Measurements from ENCODE around the gene PRUNE2.
"Not testable (repeated sequence)": the region's sequence is repeated elsewhere in the genome, so short reads cannot be mapped to it uniquely, and the experiment has no call there.

The PRUNE2 gene

GRCh38 chr9:76868897-76869296 is 37.0 kb downstream of the PRUNE2 start:
- H3K27me3 Mint-ChIP-seq: peaks cover 3% of the 10 kb centered on the region
- H3K36me3 Mint-ChIP-seq: no peaks in the 10 kb centered on the region
- peaks cover 2% of the 10 kb centered on the region for H3K4me1 Mint-ChIP-seq
- no peak overlapping the region for H3K4me3 Mint-ChIP-seq
- H3K9me3 Mint-ChIP-seq: no peaks in the 10 kb centered on the region
- H3K27ac Mint-ChIP-seq: no peak overlapping the region
- DNase-seq (ENCODE audit: low spot score in 2 of 2) (no peak), ATAC-seq (ENCODE audit: low read depth) (no peak)

DNA sequence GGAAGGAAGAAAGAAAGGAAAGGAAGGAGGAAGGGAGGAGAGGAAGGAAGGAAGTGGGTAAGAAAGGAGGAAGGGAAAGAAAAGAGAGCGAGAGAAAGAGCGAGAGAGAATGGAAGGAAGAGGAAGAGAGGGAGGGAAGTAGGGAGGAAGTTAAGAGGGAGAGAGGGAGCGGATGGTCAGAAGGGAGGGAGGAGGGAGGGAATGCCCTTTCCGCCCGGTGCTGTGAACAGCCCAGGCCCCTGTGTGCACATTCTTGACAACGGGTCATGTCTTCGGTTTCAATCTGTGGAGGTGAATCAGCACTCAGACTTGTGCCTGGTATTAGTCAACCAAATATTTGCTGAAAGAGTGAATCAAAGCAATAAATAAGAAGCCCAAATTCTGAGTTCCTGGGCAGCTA is 39.2 kb downstream of the PRUNE2 start:
- Mint-ChIP-seq H3K9me3 (no peaks in the 10 kb centered on the region), H3K36me3 (no peaks in the 10 kb centered on the region), H3K27me3 (peaks cover 2% of the 10 kb centered on the region), H3K4me1 (peaks cover 2% of the 10 kb centered on the region), H3K4me3 (no peak overlapping the region), H3K27ac (no peak overlapping the region)
- no peak for DNase-seq (ENCODE audit: low spot score in 2 of 2)
- ATAC-seq (ENCODE audit: low read depth): no peak

GRCh38 chr9:76863832-76864231 is 42.1 kb downstream of the PRUNE2 start:
- H3K4me1 Mint-ChIP-seq: peaks cover 2% of the 10 kb centered on the region

DNA sequence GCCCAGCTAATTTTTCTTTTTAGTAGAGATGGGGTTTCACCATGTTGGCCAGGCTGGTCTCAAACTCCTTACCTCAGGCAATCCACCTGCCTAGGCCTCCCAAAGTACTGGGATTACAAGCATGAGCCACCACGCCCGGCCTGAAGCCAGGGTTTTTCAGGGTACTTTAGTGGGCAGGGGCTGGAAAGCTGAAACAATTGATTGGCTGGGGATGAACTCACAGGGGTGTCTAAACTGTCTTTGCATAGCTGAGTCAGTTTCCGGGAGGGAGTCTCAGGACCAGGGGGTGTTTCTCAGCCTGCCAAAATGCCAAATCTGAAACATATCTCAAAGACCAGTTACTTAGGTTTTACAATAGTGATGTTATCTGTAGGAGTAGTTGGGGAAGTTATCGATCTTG is 46.1 kb downstream of the PRUNE2 start:
- Mint-ChIP-seq H3K4me3 (no peak overlapping the region), H3K27me3 (peaks cover 4% of the 10 kb centered on the region), H3K36me3 (no peaks in the 10 kb centered on the region), H3K4me1 (no peaks in the 10 kb centered on the region), H3K27ac (no peak overlapping the region), H3K9me3 (peaks cover 6% of the 10 kb centered on the region)
- DNase-seq (ENCODE audit: low spot score in 2 of 2) (no peak), ATAC-seq (ENCODE audit: low read depth) (no peak)

More at GRCh38 chr9:76863832-76864231, 42.1 kb downstream of the PRUNE2 start:
- H3K27me3 Mint-ChIP-seq: no peaks in the 10 kb centered on the region
- ATAC-seq (ENCODE audit: low read depth): no peak
- no peaks in the 10 kb centered on the region for H3K36me3 Mint-ChIP-seq
- no peaks in the 10 kb centered on the region for H3K9me3 Mint-ChIP-seq
- H3K27ac Mint-ChIP-seq: no peak overlapping the region
- H3K4me3 Mint-ChIP-seq: no peak overlapping the region
- DNase-seq (ENCODE audit: low spot score in 2 of 2): no peak

DNA sequence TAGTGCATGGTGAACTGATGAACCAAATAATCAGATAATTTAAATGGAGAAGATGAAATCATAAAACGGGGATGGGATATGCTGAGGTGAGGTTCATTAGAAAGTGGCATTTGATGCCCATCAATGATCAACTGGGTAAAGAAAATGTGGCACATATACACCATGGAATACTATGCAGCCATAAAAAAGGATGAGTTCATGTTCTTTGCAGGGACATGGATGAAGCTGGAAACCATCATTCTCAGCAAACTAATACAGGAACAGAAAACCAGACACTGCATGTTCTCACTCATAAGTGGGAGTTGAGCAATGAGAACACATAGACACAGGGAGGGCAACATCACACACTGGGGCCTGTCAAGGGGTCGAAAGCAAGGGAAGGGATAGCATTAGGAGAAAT is 47.7 kb downstream of the PRUNE2 start:
- not testable (repeated sequence) for DNase-seq (ENCODE audit: low spot score in 2 of 2); ATAC-seq (ENCODE audit: low read depth); H3K27me3 Mint-ChIP-seq; H3K4me1 Mint-ChIP-seq; H3K36me3 Mint-ChIP-seq; H3K4me3 Mint-ChIP-seq; H3K27ac Mint-ChIP-seq; H3K9me3 Mint-ChIP-seq

GRCh38 chr9:76856016-76856415 is 49.9 kb downstream of the PRUNE2 start:
- no peak for DNase-seq (ENCODE audit: low spot score in 2 of 2)
- Mint-ChIP-seq H3K27me3 (peaks cover 4% of the 10 kb centered on the region), H3K27ac (no peak overlapping the region), H3K36me3 (no peaks in the 10 kb centered on the region), H3K4me1 (no peaks in the 10 kb centered on the region), H3K9me3 (peaks cover 6% of the 10 kb centered on the region), H3K4me3 (no peak overlapping the region)
- no peak for ATAC-seq (ENCODE audit: low read depth)

- Mint-ChIP-seq H3K4me3 (no peak overlapping the region), H3K36me3 (no peaks in the 10 kb centered on the region), H3K27ac (no peak overlapping the region), H3K27me3 (peaks cover 4% of the 10 kb centered on the region), H3K9me3 (peaks cover 6% of the 10 kb centered on the region), H3K4me1 (no peaks in the 10 kb centered on the region)
- no peak for DNase-seq (ENCODE audit: low spot score in 2 of 2)
- ATAC-seq (ENCODE audit: low read depth): no peak
These were observed 50.9 kb downstream of the PRUNE2 start for GRCh38 chr9:76855015-76855414.

DNA sequence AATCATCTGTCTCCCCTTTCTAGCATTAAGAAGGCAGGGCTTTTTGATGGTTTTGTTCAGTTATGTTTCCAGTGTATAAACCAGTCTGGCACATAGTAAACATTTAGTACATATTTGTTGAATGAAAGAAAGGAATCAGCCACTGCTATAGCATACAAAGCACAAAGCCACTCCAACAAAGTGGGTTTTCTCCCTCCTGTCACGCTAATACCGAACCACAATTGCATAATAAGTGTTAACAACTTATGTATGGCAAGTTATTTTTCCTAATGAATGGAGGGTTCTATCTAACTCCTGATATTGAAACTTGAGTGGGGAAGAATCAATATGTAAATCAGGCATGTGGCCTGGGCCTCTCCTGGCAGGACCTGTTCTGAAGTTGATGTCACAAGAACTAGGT is 53.9 kb downstream of the PRUNE2 start:
- ATAC-seq (ENCODE audit: low read depth) (no peak), DNase-seq (ENCODE audit: low spot score in 2 of 2) (no peak)
- Mint-ChIP-seq H3K27ac (no peak overlapping the region), H3K4me3 (no peak overlapping the region), H3K9me3 (no peaks in the 10 kb centered on the region), H3K27me3 (peaks cover 1% of the 10 kb centered on the region), H3K4me1 (no peaks in the 10 kb centered on the region), H3K36me3 (no peaks in the 10 kb centered on the region)

DNA sequence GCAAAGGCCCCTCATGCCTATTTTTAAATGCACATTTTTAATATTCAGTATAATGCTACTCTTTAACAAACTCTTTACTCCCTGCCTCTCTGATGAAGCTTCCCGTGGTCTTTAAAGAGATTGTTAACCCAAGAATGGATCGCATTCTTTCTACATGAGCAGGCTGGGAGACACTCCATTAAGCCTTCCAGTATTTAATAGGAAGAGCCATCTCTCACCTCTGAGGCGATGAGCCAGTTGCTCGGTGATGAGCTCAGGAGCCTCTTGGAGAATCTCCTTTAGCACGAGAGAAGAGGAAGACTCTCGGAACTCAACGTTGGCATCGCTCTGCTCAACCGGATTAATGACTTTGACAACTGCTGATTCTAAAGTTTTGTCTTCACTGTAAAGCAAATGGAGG is 59.6 kb downstream of the PRUNE2 start:
- ATAC-seq (ENCODE audit: low read depth) (no peak), DNase-seq (ENCODE audit: low spot score in 2 of 2) (no peak)

DNA sequence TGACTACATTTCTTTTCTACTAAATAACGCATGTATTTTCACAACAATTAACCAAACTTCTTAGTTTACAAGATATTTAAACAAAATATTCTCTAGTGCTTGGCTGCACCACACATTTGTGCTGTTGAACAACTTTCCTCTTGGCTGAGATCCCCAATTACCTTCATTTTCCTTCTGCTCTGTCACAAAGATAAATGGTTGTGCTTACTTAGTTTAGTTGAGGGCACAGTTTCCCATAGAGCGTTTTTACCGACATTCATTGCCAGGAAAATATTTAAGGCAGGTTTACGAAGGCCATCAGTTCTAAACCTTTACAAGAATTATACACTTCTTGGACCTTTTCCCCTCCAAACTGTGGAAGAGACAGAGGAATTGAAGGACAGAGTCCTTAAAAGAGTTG is 60.7 kb downstream of the PRUNE2 start:
- no peaks in the 10 kb centered on the region for H3K36me3 Mint-ChIP-seq
- H3K27me3 Mint-ChIP-seq: no peaks in the 10 kb centered on the region
- no peak for DNase-seq (ENCODE audit: low spot score in 2 of 2)
- no peaks in the 10 kb centered on the region for H3K4me1 Mint-ChIP-seq
- H3K4me3 Mint-ChIP-seq: no peak overlapping the region
- no peak for ATAC-seq (ENCODE audit: low read depth)
- peaks cover 2% of the 10 kb centered on the region for H3K9me3 Mint-ChIP-seq
- no peak overlapping the region for H3K27ac Mint-ChIP-seq

More for the DNA sequence above, 59.6 kb downstream of the PRUNE2 start:
- Mint-ChIP-seq H3K27me3 (no peaks in the 10 kb centered on the region), H3K4me3 (no peak overlapping the region), H3K36me3 (no peaks in the 10 kb centered on the region), H3K27ac (no peak overlapping the region), H3K9me3 (peaks cover 2% of the 10 kb centered on the region), H3K4me1 (no peaks in the 10 kb centered on the region)

DNA sequence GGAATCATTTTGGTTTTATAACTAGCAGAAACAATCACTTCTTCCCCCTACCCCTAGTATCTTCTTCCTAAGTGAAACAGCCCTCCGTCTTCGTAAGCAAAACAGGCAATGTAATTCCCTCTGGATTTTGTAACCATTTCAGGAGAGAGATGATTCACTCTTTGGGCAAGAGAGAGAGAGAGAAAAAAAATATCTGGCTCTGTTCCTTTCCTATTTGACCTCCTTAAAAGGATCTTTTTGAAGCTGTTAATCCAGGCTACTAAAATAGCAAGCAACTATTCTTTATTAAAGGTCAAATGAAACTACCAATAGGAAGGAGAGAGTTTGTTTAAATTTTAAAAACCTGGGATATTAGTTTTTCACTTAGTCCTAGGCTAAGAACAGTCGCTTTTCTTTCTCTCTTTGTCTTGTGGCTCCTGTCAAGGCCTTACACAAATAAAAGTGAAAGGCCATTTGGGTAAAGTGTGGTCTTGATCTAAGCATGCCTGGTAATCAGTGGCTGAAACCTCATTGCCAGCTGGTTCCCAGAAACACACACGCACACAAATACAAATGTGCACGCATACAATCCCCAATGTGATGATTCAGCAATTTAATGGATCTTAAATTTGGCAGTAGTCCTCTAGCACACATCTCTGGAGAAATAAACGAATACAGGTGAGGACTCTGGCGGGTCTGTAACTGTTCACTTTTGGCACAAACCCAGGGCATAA is 70.2 kb downstream of the PRUNE2 start:
- ATAC-seq (ENCODE audit: low read depth): no peak
- no peak overlapping the region for H3K27ac Mint-ChIP-seq
- no peak overlapping the region for H3K4me3 Mint-ChIP-seq

GRCh38 chr9:76828447-76828846 is 77.5 kb downstream of the PRUNE2 start:
- H3K4me3 Mint-ChIP-seq: no peak overlapping the region
- peaks cover 2% of the 10 kb centered on the region for H3K36me3 Mint-ChIP-seq
- H3K27me3 Mint-ChIP-seq: peaks cover 7% of the 10 kb centered on the region
- no peak for DNase-seq (ENCODE audit: low spot score in 2 of 2)
- ATAC-seq (ENCODE audit: low read depth): no peak
- no peaks in the 10 kb centered on the region for H3K4me1 Mint-ChIP-seq
- peaks cover 5% of the 10 kb centered on the region for H3K9me3 Mint-ChIP-seq
- H3K27ac Mint-ChIP-seq: no peak overlapping the region

More for the DNA sequence above, 70.2 kb downstream of the PRUNE2 start:
- DNase-seq (ENCODE audit: low spot score in 2 of 2): no peak
- Mint-ChIP-seq H3K27me3 (peaks cover 1% of the 10 kb centered on the region), H3K9me3 (peaks cover 2% of the 10 kb centered on the region), H3K36me3 (no peaks in the 10 kb centered on the region), H3K4me1 (no peaks in the 10 kb centered on the region)

- peaks cover 2% of the 10 kb centered on the region for H3K36me3 Mint-ChIP-seq
- H3K4me1 Mint-ChIP-seq: no peaks in the 10 kb centered on the region
- H3K9me3 Mint-ChIP-seq: peaks cover 5% of the 10 kb centered on the region
- H3K4me3 Mint-ChIP-seq: no peak overlapping the region
- H3K27me3 Mint-ChIP-seq: peaks cover 7% of the 10 kb centered on the region
- DNase-seq (ENCODE audit: low spot score in 2 of 2) (no peak), ATAC-seq (ENCODE audit: low read depth) (no peak)
- no peak overlapping the region for H3K27ac Mint-ChIP-seq
These were observed 78.4 kb downstream of the PRUNE2 start for GRCh38 chr9:76827296-76828080.

- Mint-ChIP-seq H3K4me1 (no peaks in the 10 kb centered on the region), H3K9me3 (no peaks in the 10 kb centered on the region), H3K36me3 (no peaks in the 10 kb centered on the region), H3K27ac (no peak overlapping the region), H3K4me3 (no peak overlapping the region), H3K27me3 (peaks cover 4% of the 10 kb centered on the region)
- ATAC-seq (ENCODE audit: low read depth) (no peak), DNase-seq (ENCODE audit: low spot score in 2 of 2) (no peak)
These were observed 85.5 kb downstream of the PRUNE2 start for GRCh38 chr9:76820431-76820830.

All from memory B cell (primary cell).